PFSK-1 (cell line): Measurements from ENCODE around the gene TTYH3.

Source experiments
- FOXP2 ChIP-seq: optimal IDR thresholded peaks from 2 replicates; pipeline ENCODE3; 2011; ENCODE audit warnings: borderline replicate concordance, control low read depth, inconsistent platforms; ENCODE audit not compliant: insufficient read depth; ENCODE audit errors: extremely low read length, extremely low read depth
- POLR2AphosphoS5 ChIP-seq: IDR thresholded peaks from 2 replicates; pipeline ENCODE4 v1.6.1; 2012; ENCODE audit warnings: low read depth, mild to moderate bottlenecking, control low read depth, low read length, moderate library complexity
- SIN3A ChIP-seq: IDR thresholded peaks from 2 replicates; pipeline ENCODE4 v1.6.1; 2012; ENCODE audit warnings: mild to moderate bottlenecking, low read length, moderate library complexity, borderline replicate concordance; ENCODE audit not compliant: insufficient read depth
- TAF1 ChIP-seq: IDR thresholded peaks from 2 replicates; pipeline ENCODE4 v1.6.1; 2012; ENCODE audit warnings: low read length, control low read depth, borderline replicate concordance; ENCODE audit not compliant: insufficient read depth
- TF ChIP-seq, protein P1 (sequence below), 2 experiments: IDR thresholded peaks; 2 replicates each; pipeline versions ENCODE4 v1.6.1 to v1.8.0; 2011 to 2012; ENCODE audit warnings: low read depth in 2 of 2, low read length in 2 of 2, control low read depth in 1 of 2, inconsistent platforms in 1 of 2, mild to moderate bottlenecking in 1 of 2, moderate library complexity in 1 of 2; ENCODE audit not compliant: insufficient read depth in 1 of 2

The TTYH3 gene

DNA sequence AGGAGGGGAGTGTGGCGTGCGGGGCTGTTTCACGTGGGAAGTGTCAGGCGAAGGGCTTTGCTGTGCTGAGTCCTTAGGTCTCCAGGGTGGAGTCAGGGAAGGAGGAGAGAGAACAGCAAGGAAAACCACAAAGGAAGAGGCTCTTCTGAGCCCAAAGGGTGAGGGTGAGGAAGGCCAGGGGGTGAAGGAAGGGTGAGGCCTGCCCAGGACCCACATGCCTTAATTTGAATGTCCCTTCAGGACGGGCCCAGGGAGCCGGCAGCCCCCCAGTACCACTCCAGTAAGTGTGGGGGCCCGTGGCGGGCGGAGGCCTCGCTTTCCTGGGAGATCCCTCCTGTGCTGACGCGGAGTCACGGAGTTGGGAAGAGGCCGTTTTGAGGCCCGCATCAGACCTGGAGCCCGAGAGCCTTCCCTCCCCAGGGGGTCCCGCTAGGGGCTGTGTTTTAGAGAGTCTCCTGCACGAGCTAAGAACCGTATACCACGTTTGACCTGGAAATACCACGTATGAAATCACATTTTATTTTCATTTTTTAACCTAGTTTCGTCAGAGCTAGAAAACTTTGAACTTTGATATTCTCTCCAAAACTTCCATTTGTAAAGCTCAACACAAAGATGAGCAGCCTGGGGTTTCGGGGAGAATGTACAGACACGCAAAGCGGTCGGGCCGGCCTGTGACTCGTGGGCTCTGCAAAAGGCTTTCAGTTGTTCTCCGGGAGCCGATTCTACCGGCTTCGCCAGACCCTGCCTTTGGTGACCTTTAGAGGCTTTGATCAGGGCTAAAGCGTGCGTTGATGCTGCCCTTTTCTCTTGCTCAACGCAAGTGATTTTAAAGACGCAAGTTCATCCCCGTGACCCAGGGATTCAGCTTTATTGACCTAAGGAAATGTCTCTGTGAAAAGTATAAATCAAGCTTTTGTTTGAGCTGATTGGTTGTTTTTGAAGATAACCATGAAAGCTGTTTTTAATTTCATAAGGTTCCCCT, 23.6 kb upstream of the TTYH3 start:
- TF ChIP-seq, protein P1, sequence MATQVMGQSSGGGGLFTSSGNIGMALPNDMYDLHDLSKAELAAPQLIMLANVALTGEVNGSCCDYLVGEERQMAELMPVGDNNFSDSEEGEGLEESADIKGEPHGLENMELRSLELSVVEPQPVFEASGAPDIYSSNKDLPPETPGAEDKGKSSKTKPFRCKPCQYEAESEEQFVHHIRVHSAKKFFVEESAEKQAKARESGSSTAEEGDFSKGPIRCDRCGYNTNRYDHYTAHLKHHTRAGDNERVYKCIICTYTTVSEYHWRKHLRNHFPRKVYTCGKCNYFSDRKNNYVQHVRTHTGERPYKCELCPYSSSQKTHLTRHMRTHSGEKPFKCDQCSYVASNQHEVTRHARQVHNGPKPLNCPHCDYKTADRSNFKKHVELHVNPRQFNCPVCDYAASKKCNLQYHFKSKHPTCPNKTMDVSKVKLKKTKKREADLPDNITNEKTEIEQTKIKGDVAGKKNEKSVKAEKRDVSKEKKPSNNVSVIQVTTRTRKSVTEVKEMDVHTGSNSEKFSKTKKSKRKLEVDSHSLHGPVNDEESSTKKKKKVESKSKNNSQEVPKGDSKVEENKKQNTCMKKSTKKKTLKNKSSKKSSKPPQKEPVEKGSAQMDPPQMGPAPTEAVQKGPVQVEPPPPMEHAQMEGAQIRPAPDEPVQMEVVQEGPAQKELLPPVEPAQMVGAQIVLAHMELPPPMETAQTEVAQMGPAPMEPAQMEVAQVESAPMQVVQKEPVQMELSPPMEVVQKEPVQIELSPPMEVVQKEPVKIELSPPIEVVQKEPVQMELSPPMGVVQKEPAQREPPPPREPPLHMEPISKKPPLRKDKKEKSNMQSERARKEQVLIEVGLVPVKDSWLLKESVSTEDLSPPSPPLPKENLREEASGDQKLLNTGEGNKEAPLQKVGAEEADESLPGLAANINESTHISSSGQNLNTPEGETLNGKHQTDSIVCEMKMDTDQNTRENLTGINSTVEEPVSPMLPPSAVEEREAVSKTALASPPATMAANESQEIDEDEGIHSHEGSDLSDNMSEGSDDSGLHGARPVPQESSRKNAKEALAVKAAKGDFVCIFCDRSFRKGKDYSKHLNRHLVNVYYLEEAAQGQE (IDR thresholded peaks at IDR 0.05; ENCODE audit: insufficient read depth in 1 of 2, low read depth in 2 of 2, low read length in 2 of 2): no peak
- TF ChIP-seq SIN3A (no peak), FOXP2 (no peak)

DNA sequence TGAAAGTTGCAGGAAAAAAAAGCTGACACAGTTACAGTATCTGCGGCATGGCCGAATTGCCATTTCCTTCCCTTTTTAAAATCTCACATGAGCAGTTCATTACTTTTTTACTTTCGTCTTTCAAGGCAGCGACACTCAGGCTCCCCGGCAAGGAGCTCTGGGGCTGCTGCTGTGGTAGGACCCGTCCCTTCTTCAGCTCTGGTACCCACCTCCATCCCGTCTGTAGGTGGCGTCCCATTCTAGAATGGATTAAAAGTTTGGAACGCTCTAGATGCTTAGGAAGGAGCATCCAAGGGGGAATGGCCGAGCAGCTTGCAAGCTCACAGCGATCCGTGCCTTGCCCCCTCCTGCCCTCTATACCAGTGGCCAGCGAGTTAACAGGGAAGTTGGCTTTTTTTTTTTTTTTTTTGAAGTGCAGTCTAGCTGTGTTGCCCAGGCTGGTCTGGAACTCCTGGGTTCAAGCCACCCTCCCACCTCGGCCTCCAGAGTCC, 22.8 kb upstream of the TTYH3 start:
- TF ChIP-seq, protein P1 (IDR thresholded peaks at IDR 0.05; ENCODE audit: insufficient read depth in 1 of 2, low read depth in 2 of 2, low read length in 2 of 2): no peak
- TF ChIP-seq SIN3A: no peak
- TF ChIP-seq FOXP2: no peak
- TF ChIP-seq POLR2AphosphoS5: no peak
- no peak for TF ChIP-seq TAF1

DNA sequence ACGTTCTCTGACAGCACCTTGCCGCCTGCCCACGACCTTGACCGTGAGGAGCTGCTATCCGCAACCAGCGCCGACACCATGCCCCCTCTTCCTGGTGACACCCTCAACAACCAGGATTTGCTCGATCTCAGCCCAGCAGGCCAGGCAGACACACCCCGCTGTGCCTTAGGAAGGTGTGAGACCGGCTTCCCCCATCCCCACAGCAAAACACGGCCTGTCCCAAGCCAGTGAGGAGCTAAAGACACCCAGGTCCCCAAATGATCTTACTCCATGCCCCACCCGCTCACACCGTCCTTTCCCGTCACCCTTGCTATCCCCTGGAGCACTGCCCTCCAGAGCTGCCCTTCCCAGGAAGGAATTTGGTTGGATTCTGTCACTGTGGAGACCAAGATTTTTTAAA, 21.3 kb upstream of the TTYH3 start:
- TF ChIP-seq SIN3A (no peak), TAF1 (no peak), POLR2AphosphoS5 (no peak), FOXP2 (no peak)
- TF ChIP-seq, protein P1 (IDR thresholded peaks at IDR 0.05; ENCODE audit: insufficient read depth in 1 of 2, low read depth in 2 of 2, low read length in 2 of 2): no peak

DNA sequence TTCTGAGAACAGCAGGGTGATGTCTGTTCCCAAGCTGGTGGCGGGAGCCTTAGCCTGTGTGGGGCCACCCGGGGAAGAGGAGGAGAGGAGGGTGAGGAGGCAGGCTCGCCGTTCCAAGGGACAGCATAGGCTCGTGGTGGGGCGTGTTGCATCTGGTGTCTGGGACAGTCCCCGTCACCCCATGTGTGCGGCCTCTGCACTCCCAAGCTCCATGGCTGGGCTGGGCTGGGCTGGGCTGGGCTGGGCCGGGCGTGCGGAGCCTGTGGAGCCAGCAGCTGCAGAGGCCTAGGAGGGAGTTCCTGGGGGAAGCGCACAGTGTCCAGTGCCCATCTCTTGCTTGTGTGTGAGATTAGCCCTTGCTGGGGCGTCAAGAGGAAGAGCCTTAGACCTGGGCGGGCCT, 20.9 kb upstream of the TTYH3 start:
- TF ChIP-seq POLR2AphosphoS5 (no peak), SIN3A (no peak), TAF1 (no peak), FOXP2 (no peak)
- TF ChIP-seq, protein P1 (IDR thresholded peaks at IDR 0.05; ENCODE audit: insufficient read depth in 1 of 2, low read depth in 2 of 2, low read length in 2 of 2): no peak
